Hepatocyte (in vitro differentiated cells): ENCODE measurements around the gene SPSB4.

Experiments used
- EZH2 ChIP-seq: fragments of 200-600 bp; sonication (generic); IDR thresholded peaks from 2 replicates; pipeline ENCODE4 v1.6.1; 2016; ENCODE audit warnings: antibody characterized with exemption, mild to moderate bottlenecking, borderline replicate concordance
- EZH2phosphoT487 ChIP-seq: fragments of 200-600 bp; sonication (generic); IDR thresholded peaks from one replicate; pipeline ENCODE4 v1.6.1; 2018; ENCODE audit warnings: antibody characterized with exemption, mild to moderate bottlenecking, low read depth, moderate library complexity; ENCODE audit not compliant: unreplicated experiment, severe bottlenecking
- TF ChIP-seq, protein P1 (sequence below): fragments of 200-600 bp; sonication (generic); IDR thresholded peaks from 2 replicates; pipeline ENCODE4 v1.5.1; 2016; ENCODE audit warnings: antibody characterized with exemption, mild to moderate bottlenecking; ENCODE audit not compliant: poor library complexity

DNA sequence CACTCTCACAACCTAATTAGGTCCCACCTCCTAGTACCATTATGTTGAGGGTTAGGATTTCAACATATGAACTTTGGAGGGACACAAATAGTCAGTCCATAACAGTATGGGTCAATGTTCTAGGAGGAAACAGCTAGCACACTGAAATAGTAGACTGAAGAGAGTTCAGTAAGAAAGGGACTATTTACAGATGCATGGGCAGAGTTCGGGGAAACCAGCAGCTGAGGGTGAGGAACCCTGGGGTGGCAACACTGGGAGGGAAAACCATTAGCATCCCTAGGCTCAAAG lies 102.5 kb downstream of the SPSB4 start:
- TF ChIP-seq, protein P1, sequence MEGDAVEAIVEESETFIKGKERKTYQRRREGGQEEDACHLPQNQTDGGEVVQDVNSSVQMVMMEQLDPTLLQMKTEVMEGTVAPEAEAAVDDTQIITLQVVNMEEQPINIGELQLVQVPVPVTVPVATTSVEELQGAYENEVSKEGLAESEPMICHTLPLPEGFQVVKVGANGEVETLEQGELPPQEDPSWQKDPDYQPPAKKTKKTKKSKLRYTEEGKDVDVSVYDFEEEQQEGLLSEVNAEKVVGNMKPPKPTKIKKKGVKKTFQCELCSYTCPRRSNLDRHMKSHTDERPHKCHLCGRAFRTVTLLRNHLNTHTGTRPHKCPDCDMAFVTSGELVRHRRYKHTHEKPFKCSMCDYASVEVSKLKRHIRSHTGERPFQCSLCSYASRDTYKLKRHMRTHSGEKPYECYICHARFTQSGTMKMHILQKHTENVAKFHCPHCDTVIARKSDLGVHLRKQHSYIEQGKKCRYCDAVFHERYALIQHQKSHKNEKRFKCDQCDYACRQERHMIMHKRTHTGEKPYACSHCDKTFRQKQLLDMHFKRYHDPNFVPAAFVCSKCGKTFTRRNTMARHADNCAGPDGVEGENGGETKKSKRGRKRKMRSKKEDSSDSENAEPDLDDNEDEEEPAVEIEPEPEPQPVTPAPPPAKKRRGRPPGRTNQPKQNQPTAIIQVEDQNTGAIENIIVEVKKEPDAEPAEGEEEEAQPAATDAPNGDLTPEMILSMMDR, result no peak
- TF ChIP-seq EZH2, result no peak
- TF ChIP-seq EZH2phosphoT487, result no peak
